NK-92 treated with Interleukin-12 subunit alpha and Interleukin-12 subunit beta, amount 100 ng/mL, for 24 hours (cell line): ENCODE measurements around the gene SUDS3.
A peak's percentile ranks its signal among the peaks of the same experiment; 100 is the strongest.

Experiments
- DNase-seq: peaks from one replicate; lab custom pipeline; 2025; lab: John Stamatoyannopoulos, UW

The SUDS3 gene

DNA sequence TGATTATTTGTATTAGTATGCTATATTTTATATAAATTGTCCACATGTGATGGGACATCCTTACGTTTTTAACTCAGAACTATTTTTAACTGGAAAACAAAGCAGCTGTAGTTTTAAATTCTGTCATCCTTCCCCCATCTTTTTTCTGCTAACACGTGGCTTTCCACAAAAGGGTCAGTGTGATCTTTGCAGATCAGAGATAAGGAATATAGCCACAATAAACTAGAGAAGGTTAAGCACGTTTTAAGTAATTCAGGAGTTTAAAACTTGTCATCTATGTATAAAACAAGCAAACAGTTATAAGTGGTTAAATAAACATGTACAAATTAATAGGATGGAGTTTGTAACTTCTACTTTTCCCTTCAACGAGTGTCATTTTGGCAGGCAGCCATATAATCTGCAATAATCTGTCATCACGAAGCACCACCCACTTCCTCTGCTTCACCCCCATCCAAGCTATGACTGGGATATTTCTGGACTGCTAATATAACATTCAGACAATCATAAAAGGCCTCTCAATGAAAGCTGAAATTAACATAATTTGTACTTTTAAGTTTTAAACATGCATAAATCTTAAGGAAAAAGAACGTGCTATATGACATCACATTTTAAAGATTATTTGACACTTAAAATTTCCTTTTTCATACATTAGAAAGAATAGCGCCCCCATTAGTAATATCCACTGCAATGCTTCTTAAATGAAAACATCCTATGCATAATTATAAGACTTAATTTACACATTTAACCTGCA is 18.9 kb upstream of the SUDS3 start:
- DNase-seq: no peak

DNA sequence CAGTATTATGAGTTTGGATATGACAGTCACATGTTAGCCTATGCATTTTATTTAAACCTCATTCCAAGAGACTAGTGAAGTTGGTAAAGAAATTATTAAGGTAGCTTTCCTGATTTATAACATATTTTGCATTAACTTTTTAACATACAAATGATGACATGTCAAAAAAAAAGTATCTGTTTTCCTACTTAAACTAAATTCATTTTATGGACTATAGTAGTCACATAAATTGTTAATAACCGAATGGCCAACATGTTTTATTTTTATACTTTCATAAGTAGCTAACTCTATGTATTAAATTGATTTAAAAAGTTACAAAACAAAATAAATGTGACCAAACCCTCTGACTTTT is 18.4 kb upstream of the SUDS3 start:
- no peak for DNase-seq

DNA sequence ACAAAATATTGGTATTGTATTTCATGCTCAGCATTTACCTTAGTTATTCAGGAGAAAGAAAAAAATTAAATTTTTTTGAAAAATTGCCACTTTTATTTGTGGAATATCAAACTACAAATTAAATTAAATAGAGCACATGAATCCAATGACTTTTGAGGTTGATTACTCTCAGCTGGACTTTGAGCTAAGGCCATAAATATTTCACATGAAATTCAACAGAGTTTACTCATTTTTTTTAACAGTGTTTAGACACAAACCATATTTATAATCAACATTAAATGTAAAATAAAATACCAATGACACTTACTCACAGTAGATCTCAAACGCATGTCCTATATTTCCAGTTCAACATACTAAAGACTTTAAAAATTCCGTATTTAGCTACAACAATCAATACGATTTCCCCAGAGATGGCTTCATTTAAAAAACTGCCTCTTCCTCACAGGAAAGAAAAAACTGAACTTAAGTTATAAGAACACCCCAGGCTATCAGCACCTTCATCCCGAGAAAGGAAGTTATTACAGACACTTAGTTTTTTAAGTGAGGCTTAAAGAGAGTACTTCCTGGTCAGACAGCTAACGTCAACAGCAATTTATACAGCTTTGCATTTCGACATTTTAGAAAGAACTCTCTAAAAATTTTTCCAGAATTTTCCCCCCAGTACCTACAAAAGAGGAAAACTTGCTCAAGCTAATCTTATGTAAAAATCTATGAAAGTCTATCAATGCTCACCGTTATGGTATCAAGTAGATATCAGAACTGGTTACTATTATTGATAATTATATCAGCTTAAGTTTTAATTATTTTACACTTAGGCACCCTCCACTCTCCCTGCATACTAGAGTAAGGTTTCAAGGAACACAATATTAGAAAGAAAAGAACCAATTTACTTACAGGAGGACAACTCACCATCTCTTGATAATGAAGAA is 17.5 kb upstream of the SUDS3 start:
- DNase-seq: no peak

DNA sequence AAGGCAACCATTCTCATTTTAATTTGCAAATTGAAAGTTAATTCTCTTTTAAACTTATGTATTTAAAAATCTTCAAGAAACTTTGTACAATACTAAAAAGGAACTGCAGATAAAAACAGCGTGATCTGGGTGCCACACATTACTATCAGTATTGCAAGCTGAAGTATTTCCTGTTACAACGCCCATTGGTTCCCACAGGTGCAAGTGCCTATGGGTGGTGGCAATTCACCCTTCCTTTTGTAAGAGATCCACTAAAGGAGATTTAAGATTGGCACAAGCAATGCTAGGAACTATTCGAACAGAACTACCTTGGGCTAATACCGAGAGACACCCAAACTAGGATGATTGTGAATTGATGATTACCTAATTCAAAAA is 16.8 kb upstream of the SUDS3 start:
- DNase-seq: no peak

DNA sequence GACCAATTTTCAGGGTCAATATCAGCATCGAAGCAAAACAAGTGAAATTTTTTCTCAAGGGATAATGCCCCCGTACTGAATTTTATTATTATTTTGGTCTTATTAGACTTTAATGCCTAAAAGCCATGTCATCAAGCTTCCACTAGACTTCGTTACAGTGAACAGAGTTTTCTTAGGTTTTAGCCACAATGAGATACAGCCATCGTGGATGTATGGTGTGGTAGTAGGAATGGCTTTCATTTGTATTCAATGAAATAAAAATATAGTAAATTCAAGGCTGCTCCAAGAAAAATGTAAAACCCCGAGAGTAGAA is 15.3 kb upstream of the SUDS3 start:
- DNase-seq: no peak

DNA sequence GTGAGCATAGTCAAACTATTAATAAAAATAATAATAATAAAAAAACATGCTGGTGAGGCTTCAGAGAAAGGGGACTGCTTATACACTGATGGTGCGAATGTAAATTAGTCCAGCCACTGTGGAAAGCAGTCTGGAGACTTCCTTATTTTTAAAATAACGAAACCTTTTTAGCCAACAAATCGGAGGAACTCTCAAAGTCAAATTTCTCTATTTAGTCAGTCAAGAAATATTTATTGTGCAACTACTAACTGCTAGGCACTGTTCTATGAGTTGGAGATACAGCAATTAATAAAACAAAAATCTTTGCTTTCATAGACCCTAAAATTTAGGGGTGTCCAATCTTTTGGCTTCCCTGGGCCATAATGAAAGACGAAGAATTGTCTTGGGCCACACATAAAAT is 14.5 kb upstream of the SUDS3 start:
- no peak for DNase-seq

DNA sequence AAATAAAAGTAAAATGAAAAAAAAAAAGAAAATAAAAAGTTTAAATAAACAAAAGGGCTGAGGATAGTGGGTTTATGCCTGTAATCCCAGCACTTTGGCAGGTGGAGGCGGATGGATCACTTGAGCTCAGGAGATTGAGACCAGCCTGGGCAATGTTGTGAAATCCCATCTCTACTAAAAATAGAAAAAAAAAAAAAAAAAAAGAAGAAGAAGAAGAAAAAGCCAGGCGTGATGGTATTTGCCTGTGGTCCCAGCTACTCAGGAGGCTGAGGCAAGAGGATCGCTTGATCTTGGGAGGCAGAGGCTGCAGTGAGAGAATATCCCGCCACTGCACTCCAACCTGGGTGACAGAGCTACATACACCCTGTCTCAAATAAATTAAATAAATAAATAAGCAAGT is 7.5 kb upstream of the SUDS3 start:
- no peak for DNase-seq

DNA sequence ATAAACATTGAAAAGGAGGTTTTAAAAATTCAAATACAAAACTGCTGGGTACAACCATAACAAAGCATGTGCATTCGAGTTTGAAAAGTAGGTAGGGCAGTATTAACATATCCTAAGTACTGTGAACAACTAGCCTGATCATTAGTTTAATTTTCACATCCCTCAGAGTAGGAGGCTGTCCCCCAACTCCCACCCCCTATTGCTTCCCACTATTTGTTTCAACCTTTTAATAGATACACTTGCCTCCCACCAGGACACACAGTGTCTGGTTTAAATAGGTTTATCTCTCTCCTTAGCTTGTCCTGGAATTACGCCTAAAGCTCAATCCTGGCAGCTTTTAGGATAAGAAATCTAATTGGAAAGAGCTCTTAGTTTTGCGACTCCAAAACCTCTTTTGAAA is 5.8 kb upstream of the SUDS3 start:
- DNase-seq: no peak

DNA sequence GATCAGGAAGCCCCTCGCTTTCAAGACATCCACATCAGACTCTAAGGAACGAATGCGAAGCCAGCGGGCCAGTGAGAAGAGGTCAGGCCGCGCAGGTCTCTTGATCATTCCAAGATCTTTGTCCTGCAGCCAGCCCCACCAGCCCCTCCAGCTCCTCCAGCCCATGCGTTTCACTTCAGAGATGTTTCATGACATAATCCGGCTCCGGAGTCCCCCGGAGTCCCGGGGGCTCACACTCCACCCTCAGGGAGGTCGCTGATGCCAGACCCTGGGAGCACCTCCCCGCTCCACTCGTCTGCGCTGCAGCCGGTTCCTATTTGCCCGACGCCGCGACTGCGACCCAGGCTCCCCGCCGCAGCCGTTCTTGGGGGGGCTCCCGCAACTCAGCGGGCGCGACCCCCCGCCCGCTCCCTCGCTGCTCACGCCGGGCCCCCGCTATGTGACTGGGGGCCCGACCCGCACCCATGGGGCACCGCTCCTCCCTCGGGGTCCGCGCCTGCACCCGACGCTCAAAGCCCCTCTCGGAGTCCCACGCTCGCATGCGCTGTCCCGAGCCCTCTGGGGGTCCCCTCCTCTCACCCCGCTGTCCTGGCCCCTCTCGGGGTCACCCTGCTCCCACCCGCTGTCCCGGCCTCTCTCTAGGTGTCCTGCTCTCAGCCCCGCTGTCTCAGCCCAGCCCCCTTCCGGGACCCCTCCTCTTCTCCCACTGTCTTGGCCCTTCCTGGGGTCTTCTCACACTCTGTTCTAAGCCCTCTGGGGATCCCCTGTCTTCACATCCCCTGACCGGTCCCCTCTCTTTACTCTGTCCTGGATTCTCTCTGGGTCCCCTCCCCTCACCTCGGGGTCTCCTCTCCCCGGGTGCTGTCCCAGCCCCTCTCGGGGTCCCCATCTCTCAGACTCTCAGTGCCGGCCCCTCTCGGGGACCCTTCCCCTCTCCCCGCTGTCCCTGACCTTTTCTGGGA is 4.8 kb upstream of the SUDS3 start:
- no peak for DNase-seq

DNA sequence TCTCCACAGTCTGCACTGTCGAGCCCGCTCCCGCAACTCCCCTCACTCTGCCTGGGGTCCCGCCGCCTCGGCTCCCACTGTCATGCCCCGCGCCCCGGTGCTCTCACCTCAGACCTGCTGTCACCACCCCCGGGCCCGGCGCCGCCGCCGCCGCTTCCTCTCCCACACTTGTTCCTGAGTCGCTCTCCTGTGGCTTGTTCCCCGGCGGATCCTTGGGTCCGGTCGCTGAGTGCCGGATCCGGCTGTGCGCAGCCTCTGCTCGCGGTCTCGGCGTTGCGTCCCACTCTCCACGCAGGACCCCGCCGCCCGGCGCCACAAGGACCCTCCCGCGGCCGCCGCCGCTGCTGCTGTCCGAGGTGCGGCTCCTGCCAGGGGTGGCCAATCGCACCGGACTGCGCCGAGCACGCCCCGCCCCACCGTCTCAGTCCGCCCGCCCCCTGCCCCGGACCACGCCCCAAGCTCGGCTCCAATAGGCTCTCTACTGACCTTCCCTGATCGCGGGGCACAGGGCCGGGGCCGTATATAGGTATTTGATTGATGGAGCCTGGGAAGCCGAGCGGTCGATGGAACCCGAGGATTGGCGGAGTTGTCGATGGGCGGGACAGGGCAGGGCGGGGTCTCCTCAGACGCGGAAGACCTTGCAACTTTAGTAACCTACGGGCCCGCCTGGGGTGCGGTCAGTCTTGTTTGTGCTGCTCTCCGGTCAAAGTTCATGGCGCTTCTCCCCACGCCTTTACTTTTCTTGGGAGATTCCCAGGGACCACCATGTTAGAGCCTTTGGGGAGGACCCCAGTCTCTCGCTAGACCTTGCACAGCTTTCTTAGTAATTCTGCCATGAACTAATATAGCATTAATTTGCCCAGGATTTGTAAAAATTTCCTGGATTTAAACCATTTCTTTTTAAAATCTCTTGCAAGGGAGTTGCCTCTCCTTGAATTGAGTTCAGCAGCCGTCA is 3.5 kb upstream of the SUDS3 start, which contains the start of gene TAOK3:
Gene TAOK3, minus strand, starts transcription at position 367 of the 955 bp plus-strand sequence. CDS start 117,340 bp downstream, outside the sequence.
- DNase-seq: peak; percentile 94

DNA sequence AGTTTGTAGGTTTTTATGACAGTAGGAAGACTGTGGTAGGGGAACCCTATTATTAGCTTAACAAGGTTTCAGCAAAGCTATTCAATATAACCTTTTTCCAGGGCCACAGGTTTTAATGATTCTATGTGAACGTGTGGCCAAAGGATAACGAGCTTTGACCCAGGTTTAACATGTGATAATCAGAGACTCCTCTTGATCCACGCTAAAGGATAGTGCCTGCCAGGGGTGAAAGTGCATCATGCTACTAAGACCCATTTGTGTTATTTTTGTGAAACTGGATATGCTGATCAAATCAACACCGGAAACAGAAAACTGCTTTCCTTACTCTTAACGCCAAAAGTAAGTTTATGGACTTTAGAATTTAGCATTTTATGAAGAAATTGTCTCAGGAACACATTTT is 2.7 kb upstream of the SUDS3 start:
- DNase-seq: no peak

DNA sequence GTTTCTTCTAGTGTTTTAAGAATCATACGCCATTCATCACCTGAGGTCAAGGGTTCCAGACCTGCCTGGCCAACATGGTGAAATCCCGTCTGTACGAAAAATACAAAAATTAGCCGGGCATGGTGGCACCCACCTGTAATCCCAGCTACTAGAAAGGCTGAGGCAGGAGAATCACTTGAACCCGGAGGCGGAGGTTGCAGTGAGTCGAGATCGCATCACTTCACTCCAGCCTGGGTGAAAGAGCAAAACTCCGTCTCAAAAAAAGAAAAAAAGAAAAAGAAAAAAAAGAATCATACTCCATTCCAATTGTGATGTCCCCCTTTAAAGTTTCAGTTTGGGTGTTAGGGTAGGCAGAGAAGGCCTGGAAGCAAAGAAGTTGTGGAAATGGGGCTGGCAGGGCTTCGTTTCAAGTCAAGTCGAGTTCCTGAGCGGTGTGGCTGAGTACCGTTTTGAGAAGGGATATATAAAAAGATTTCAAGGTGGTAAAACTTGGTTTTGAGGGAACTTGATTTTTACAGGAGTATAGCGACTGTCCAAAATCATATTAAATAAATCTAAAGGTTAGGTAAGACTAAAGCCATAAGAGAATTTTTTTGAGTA is 2.1 kb upstream of the SUDS3 start:
- no peak for DNase-seq

DNA sequence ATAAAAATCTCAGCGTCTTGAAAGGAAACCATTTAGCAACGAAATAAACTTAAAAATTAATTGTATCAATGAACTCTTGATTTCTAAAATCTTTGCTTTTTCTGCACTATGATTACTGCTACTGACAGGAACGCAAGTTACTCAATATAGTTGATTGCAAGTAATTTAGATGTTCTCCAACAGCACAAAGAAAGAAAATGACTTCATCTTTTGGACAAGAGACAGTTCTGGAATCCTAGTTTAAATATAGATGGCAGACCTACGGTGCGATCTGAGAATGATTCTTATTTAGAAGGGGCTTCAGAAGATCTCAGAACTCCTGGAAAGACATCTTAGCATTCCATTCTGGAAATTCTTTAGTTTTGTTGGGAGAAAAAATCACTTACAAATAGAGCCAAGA is 1.4 kb upstream of the SUDS3 start:
- DNase-seq: no peak

DNA sequence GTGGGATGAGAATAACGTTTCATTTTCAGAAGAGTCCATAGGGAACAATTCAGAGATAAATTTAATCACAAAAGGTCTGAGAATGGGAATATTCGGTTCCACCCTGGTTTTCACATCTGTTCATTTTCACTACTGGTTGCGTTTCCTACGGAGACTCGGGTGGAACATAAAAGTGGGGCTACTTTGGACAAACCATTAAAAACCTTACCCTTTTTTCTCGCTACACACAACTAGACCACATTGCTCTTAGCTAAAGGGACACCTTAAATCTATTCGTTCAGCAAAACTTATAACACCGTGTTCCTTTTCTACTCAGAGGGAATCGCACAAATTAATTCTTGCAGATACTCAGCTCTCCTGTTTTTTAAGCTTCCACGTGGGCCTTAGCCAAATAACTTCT is 1.0 kb upstream of the SUDS3 start:
- no peak for DNase-seq

DNA sequence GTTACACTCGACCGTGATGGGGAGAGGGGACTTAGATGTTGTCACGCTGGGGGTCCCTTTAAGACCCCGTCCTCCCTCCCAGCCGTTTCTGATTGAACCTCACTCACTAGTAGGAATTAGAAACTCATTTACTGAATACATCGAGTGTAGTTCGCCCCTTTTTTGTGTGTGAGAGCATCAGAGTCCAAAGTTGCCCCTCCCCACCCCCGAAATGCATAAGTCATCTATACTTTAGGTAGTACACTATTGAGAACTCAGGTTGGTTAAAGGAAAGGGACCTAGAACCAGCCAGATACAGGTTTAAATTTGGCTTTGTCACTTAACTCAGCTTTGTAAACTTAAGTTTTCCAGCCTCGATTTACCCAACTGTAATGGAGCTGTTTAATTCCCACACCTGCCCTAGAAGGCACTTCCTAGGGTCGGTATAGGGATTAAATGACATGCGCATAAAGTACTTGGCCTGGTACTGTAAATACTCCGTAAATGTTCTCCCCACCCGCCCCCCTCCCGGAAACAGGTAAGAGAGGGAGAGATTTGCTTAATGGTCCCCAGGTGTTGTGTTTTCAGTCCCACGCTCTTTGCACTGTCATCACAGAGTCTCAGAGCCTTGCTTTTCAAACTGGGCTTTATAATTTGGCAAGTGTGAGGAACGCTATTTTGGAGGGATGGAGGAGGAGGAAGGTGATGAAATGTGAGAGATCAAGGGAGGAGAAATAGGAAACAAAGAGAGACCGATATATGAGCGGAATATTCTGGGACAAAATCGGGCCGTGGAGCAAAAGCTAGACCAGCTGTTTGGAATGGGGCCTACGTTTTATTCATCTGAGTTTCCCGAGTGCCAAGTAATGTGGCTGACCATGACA is 897 bp downstream of the SUDS3 start:
- no peak for DNase-seq

DNA sequence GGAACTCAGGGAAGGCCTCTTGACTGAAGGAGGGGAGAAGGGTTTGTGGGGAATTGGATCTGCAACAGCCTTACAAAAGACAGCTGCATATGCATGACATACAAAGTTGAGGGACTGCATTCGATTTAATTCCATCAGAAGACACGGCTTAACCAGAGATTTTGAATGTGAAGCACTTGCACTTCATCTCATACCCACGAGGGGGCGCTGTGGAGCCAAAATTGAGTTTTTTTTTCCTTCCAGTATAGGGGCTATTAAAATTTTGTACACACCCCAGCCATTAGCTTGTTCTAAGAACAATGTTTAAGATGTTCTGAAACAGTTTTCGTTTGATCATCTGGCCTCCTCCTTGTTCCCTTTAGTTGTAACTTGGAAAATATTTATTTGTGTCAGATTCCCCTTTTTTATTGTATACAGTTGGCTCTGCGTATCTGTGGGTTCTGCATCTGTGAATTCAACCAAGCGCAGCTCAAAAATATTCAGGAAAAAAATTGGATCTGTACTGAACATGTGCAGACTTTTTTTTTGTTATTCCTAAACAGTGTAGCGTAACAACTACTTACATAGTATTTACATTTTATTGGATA is 1.6 kb downstream of the SUDS3 start:
- peak; percentile 33 for DNase-seq

DNA sequence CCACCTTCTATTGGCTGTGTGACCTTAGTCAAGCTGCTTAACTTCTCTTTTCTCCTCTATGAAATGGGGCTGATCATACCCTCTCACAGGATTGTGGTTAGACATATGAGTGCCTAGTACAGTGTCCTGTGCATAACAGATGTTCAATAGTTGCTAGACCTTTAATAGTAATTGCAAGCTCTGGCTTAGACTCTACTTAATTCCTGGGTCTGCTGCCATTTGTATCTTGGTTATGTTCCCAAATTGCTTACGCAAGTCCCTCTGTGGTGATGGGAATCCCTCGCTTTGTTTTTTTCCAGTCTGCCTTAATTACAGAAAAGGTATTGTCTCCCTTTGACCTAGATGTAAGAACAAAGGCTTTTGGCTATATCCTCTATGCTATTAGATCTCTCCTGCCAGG is 15.1 kb downstream of the SUDS3 start:
- no peak for DNase-seq

DNA sequence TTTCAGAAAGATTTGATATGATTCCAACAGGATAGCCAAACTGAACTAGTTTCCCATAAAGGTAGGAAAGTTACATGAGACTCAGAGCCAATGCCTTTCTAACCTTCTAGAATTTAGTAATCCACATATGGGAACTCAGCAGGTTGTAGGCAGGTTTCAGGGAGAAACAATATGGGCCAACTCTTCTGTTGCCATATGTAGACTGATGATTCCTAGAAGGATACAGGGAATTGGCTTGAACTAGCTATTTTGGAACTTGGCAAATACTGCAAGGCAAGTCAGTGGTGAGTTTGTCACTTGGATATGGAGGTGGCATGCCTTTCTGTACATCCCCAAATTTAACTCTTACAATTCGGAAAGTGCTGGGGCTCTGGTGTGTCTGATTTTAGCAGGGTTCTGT is 15.5 kb downstream of the SUDS3 start:
- no peak for DNase-seq

DNA sequence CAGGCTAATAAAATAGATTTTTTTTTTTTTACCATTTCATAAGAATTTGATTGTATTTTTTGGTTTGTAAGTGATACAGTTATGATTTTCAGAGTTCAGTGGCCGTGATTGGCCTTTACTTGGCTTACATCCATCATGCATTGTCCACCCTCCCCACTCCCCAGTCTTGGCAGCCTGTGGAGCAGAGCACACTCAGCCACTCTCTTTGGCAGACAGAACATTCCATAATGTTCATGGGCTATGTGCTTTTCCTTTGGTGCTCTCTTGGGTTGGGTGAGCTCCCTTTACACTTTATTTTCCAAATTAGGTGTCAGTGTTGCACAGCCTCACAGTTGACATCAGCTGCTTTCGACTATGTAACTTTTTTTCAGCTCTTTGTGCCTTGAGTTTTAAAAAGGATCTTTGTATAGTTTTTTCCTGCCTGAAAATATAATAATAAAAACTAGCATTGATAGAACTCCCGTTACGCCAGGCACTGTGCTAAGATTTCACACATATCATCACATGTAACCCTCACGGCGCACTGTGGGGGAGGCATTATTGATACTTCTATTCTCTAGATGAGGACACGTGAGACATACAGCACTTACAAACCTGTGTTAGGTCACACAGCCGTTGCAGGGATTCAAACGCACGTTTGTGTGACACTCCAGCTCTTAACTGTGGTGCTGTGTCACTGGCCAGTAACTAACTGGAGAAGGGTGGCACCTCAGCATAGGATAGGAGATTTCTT is 21.5 kb downstream of the SUDS3 start:
- DNase-seq: no peak
